HepG2 (cell line): ENCODE results near the gene THRA. TPM values are rescaled to one million over a fixed set of nuclear protein-coding genes. Genes with fewer than 3 reads are reported as not detected.

Experiments
- ATAC-seq: fragments of 200-7000 bp; cut with Tn5 transposase; 3 replicates; pipeline ENCODE4 v1.9.1; 2020; ENCODE audit warnings: mild to moderate bottlenecking, moderate library complexity
- BruUV-seq: library from RNA; stranded (reverse); fragments of 400-500 nt; replicated peaks from 2 replicates; lab custom pipeline; 2021; lab: Mats Ljungman, UMichigan
- CTCF ChIA-PET: fragments of 300-600 bp; formaldehyde crosslinking; extraction: SDS; loops from one replicate; lab custom pipeline; 2021; ENCODE audit warnings: low total read pairs, inconsistent platforms, low intra/inter-chr PET ratio; lab: Yijun Ruan, JAX
- POLR2A ChIA-PET: fragments of 350-600 bp; sonication (Branson Sonifier 250); formaldehyde crosslinking; loops from one replicate; lab custom pipeline; 2020; ENCODE audit warnings: antibody characterized with exemption, inconsistent platforms; lab: Yijun Ruan, JAX
- DNase-seq: peaks from one replicate; pipeline ENCODE4 v3.0.0-alpha.2; 2015; ENCODE audit warnings: low spot score
- FAIRE-seq: peaks from 3 replicates; lab custom pipeline; 2011; peaks lifted over from hg19 to GRCh38; lab: Jason Lieb, UNC
- H2AFZ ChIP-seq: one replicate; pipeline ENCODE4 v1.6.1; 2011; ENCODE audit warnings: low read length, inconsistent platforms
- H3K27ac ChIP-seq: fragments of 300-600 bp; 3 replicates; pipeline ENCODE4 v1.8.0; 2011; ENCODE audit warnings: mixed run types, mild to moderate bottlenecking, mixed read lengths, low read length, inconsistent platforms; ENCODE audit not compliant: insufficient read depth; ENCODE audit errors: extremely low read length
- H3K27me3 ChIP-seq, 2 experiments: fragments of 200-600 bp in 1 of 2; 2 replicates in 1 of 2; 3 replicates in 1 of 2; pipeline versions ENCODE4 v1.6.0 to v1.8.0; 2011; ENCODE audit warnings: low read length in 2 of 2, mild to moderate bottlenecking in 2 of 2, moderate library complexity in 2 of 2, inconsistent platforms in 1 of 2; ENCODE audit not compliant: insufficient read depth in 2 of 2, control insufficient read depth in 1 of 2
- H3K36me3 ChIP-seq, 2 experiments: fragments of 200-600 bp in 1 of 2; replicated peaks in 1 of 2; 2 replicates in 1 of 2; 3 replicates in 1 of 2; pipeline versions ENCODE4 v1.5.1 to v1.8.0; 2011; ENCODE audit warnings: low read length in 2 of 2, inconsistent platforms in 1 of 2; ENCODE audit not compliant: insufficient read depth in 2 of 2, control insufficient read depth in 1 of 2
- H3K4me1 ChIP-seq: 2 replicates; pipeline ENCODE4 v1.5.1; 2012; ENCODE audit warnings: low read length, inconsistent platforms; ENCODE audit not compliant: insufficient read depth
- H3K4me2 ChIP-seq: 2 replicates; pipeline ENCODE4 v1.6.0; 2011; ENCODE audit warnings: low read depth, low read length, inconsistent platforms
- H3K4me3 ChIP-seq, 3 experiments: fragments of 200-600 bp in 1 of 3; sonication (generic), shearing (Covaris generic) in 1 of 3; replicated peaks in 1 of 3; 2 replicates each; pipeline ENCODE4 v1.5.1; 2011 to 2016; ENCODE audit warnings: low read length in 3 of 3, inconsistent platforms in 2 of 3, low read depth in 2 of 3, mild to moderate bottlenecking in 2 of 3, control low read depth in 1 of 3, mixed read lengths in 1 of 3; ENCODE audit not compliant: insufficient read depth in 1 of 3
- H3K79me2 ChIP-seq: one replicate; pipeline ENCODE4 v1.6.1; 2011; ENCODE audit warnings: low read length, inconsistent platforms; ENCODE audit not compliant: insufficient read depth
- H3K9ac ChIP-seq: 2 replicates; pipeline ENCODE4 v1.6.0; 2011; ENCODE audit warnings: mild to moderate bottlenecking, low read depth, low read length, inconsistent platforms; ENCODE audit not compliant: insufficient read depth
- H3K9me3 ChIP-seq: 2 replicates; pipeline ENCODE4 v1.5.1; 2012; ENCODE audit warnings: mild to moderate bottlenecking, low read length
- H4K20me1 ChIP-seq: 2 replicates; pipeline ENCODE4 v1.6.0; 2011; ENCODE audit warnings: inconsistent platforms, mild to moderate bottlenecking, low read length, moderate library complexity; ENCODE audit not compliant: insufficient read depth
- FOSL2 ChIP-seq: sonication (generic); formaldehyde crosslinking; IDR thresholded peaks from 2 replicates; pipeline ENCODE4 v1.4.0; 2020; ENCODE audit warnings: missing genetic modification reagents
- NFIC ChIP-seq: IDR thresholded peaks from 2 replicates; pipeline ENCODE4 v1.6.1; 2012; ENCODE audit warnings: mild to moderate bottlenecking, low read length, inconsistent platforms
- SMYD3 ChIP-seq: sonication (generic); formaldehyde crosslinking; IDR thresholded peaks from 2 replicates; pipeline ENCODE4 v1.8.1; 2023; ENCODE audit warnings: mild to moderate bottlenecking, missing genetic modification reagents
- TCF7 ChIP-seq: sonication (generic); IDR thresholded peaks from 2 replicates; pipeline ENCODE4 v1.6.1; 2016; ENCODE audit warnings: antibody characterized with exemption, low read depth
- THRA ChIP-seq: sonication (generic); formaldehyde crosslinking; IDR thresholded peaks from 2 replicates; pipeline ENCODE4 v1.4.0; 2020; ENCODE audit warnings: missing genetic modification reagents, borderline replicate concordance
- ZNF713 ChIP-seq: sonication (generic); formaldehyde crosslinking; IDR thresholded peaks from 2 replicates; pipeline ENCODE4 v1.4.0; 2020; ENCODE audit warnings: mild to moderate bottlenecking, missing genetic modification reagents
- ZNF740 ChIP-seq: sonication (generic); formaldehyde crosslinking; IDR thresholded peaks from 2 replicates; pipeline ENCODE4 v1.4.0; 2020; ENCODE audit warnings: missing genetic modification reagents
- WGBS: methylation state at CpG from one replicate; pipeline ENCODE4 v1.1.6; 2017; ENCODE audit warnings: low lambda C conversion rate; 5-methylcytosine and 5-hydroxymethylcytosine counted together
- in situ Hi-C: cut with HindIII; loops from 2 replicates; pipeline ENCODE4 v1.10.0; 2017; ENCODE audit warnings: low pct_unique_long_range_greater_than_20kb; ENCODE audit not compliant: extremely low pct_ligation_motif_present
- intact Hi-C: fragments of 100-400 bp; cut with micrococcal nuclease; formaldehyde crosslinking; loops from one replicate; pipeline ENCODE4 v1.10.0; 2022; ENCODE audit not compliant: unreplicated experiment
- polyA plus RNA-seq, 8 experiments: library from polyadenylated mRNA; depleted of rRNA in 3 of 8; stranded (reverse) in 7 of 8; unstranded in 1 of 8; fragments of >200 nt; fragmentation: Illumina TruSeq in 4 of 8; extraction: Trizol in 4 of 8; gene quantifications; 2 replicates each; pipeline versions ENCODE4 v1.2.1 to v1.2.3, GENCODE V29; 2011 to 2016; ENCODE audit warnings: low read depth in 4 of 8, missing spikeins in 1 of 8, mixed read lengths in 1 of 8; ENCODE audit not compliant: insufficient read depth in 1 of 8
- total RNA-seq, 5 experiments: library from RNA; depleted of rRNA; stranded (reverse); fragments of >200 nt; fragmentation: Illumina TruSeq; extraction: Trizol; gene quantifications; 2 replicates each; pipeline ENCODE4 v1.2.3, GENCODE V29; 2016; ENCODE audit warnings: low read depth in 1 of 5

The THRA gene
- total and polyA plus RNA-seq, 2 of the 13 experiments (the other 11 are each of a cell fraction or from before 2014, with no cell fraction given): 8.0 to 9.9 TPM

GRCh38 chr17:40135817-40136216 is 73.1 kb downstream of the THRA start:
- Histone ChIP-seq H3K27ac (no peak overlapping the region), H3K4me2 (no peak overlapping the region), H3K4me1 (peaks cover 37% of the 10 kb centered on the region), H3K9me3 (no peaks in the 10 kb centered on the region), H3K27me3 (no peaks in the 10 kb centered on the region), H3K4me3 (no peak overlapping the region), H3K36me3 (peaks cover 19 to 61% of the 10 kb centered on the region in 2 experiments), H4K20me1 (no peaks in the 10 kb centered on the region), H2AFZ (no peak overlapping the region), H3K9ac (no peak overlapping the region), H3K79me2 (peaks cover 13% of the 10 kb centered on the region)
- BruUV-seq: no TSS peak
- WGBS: 96% methylated on average over 3 of the region's 3 CpGs
- no peak for TF ChIP-seq NFIC
- no peak for TF ChIP-seq THRA
- no peak for TF ChIP-seq ZNF740 (CRISPR knock-in tag)
- TF ChIP-seq ZNF713 (CRISPR knock-in tag): no peak
- no peak for TF ChIP-seq SMYD3
- no peak for TF ChIP-seq FOSL2 (CRISPR knock-in tag)
- TF ChIP-seq TCF7: no peak
- FAIRE-seq (no peak), DNase-seq (no peak), ATAC-seq (no peak)
- ChIA-PET CTCF (no interaction called here), POLR2A (no interaction called here)
- in situ Hi-C loops (no loop called here), intact Hi-C loops (no loop called here)
